Suppressor macrophage treated with lipopolysaccharide for 1 hour (primary cell): ENCODE results near the gene SPINT4.
"Not testable (repeated sequence)": the region's sequence is repeated elsewhere in the genome, so short reads cannot be mapped to it uniquely, and the experiment has no call there.

Experiments
- DNase-seq, 3 donors: peaks; one replicate each; pipeline ENCODE4 v3.0.0-alpha.2; 2020 to 2022

SPINT4 gene

GRCh38 chr20:45722047-45722446 lies at the start of gene SPINT4:
Gene SPINT4, plus strand, starts transcription at chr20:45722347. Its CDS starts 21 bp downstream, at chr20:45722368.
- DNase-seq = no peak

DNA sequence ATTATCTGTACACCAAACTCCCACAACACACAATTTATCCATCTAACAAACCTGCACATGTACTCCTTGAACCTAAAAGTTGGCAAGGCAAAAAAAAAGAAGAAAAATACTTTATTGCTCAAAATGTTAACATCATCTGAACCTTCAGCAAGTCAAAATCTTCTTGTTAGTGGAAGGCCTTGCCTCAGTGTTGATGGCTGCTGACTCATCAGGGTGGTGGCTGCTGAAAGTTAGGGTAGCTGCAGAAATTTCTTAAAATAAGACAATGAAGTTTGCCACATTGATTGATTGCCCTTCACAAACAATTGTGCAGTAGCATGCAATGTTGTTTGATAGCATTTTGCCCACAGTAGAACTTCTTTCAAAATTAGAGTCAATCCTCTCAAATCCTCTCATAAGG lies 49.4 kb upstream of the SPINT4 start:
- DNase-seq = no peak

- DNase-seq = no peak
These were observed 42.5 kb upstream of the SPINT4 start for GRCh38 chr20:45679650-45680049.

DNA sequence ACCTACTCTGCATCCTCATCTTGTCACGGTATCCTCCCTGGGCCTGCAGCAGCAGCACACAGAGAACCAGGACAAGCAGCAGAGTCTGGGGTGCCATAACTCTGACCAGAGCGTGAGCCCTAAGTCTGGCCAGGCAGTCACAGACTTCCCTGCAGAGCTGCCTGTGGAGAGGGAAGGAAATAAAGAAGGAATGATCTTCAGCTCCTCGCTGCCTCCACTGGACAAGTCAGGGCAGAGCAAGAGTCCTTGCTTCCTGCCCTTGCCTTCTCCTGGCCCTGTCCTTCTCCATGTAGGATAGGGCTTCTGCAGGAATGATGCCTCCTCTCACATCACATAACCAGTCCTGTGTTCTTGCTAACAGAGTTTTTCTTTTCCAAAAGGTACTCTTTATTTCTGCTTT lies 36.3 kb upstream of the SPINT4 start:
- peak in 2 of 3 donors; percentile 8 to 12 for DNase-seq

DNA sequence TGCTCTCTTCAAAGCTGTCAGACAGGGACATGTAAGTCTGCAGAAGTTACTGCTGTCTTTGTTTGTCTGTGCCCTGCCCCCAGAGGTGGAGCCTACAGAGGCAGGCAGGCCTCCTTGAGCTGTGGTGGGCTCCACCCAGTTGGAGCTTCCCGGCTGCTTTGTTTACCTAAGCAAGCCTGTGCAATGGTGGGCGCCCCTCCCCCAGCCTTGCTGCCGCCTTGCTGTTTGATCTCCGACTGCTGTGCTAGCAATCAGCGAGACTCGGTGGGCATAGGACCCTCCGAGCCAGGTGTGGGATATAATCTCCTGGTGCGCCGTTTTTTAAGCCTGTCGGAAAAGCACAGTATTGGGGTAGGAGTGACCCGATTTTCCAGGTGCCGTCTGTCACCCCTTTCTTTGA lies 28.8 kb upstream of the SPINT4 start:
- not testable (repeated sequence) for DNase-seq

DNA sequence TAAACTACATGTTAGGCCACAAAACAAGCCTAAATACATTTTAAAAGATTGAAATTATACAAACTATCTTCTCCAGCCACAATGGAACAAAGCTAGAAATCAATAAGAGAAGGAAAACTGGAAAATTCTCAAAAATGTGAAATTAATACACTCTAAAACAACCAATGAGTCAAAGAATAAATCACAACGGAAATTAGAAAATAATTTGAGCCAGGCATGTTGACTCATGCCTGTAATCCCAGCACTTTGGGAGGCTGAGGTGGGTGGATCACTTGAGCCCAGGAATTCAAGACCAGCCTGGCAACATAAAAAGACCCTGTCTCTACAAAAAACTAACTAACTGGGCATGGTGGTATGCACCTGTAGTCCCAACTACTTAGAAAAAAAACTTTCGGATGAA lies 26.7 kb upstream of the SPINT4 start:
- no peak for DNase-seq

DNA sequence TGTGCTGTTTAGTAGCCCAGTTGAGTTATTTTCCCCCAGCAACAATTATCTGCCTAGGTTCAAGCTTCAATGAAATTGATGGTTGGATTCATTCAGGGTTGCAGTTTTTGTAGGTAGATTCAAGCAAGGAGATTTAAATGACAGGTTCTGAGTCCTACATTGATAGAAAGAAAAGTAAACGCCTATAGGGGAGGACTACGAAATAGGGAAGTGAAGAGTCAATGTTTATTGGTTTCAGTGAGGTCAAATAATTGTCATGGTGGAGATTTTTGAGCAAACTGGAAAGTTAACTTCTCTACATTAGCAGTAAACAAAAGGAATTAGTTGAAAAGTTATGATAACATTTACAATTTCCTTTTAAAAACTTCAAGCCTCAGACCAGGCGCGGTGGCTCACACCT lies 21.0 kb upstream of the SPINT4 start:
- DNase-seq = no peak

GRCh38 chr20:45701873-45702272 lies 20.3 kb upstream of the SPINT4 start, which contains the start of gene WFDC13:
Gene WFDC13, plus strand, starts transcription at chr20:45702038. Its CDS starts 86 bp downstream, at chr20:45702124.
- DNase-seq = no peak

GRCh38 chr20:45704969-45705637 lies 17.0 kb upstream of the SPINT4 start, which contains the start of gene WFDC10B:
Gene WFDC10B, minus strand, starts transcription at chr20:45705019. Its CDS starts 19,027 bp downstream, at chr20:45685992.
- no peak for DNase-seq

DNA sequence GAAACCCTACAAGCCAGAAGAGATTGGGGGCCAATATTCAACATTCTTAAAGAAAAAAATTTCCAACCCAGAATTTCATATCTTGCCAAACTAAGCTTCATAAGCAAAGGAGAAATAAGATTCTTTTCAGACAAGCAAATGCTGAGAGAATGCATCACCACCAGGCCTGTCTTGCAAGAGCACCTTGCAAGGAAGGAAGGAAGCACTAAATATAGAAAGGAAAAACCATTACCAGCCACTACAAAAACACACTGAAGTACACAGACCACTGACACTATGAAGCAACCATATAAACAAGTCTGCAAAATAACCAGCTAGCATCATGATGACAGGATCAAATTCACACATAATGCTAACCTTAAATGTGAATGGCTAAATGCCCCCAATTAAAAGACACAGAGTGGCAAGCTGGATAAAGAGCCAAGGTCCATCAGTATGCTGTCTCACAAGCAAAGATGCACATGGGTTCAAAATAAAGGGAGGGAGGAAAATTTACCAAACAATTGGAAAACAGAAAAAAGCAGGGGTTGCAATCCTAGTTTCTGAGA lies 5.9 kb upstream of the SPINT4 start:
- not testable (repeated sequence) for DNase-seq

GRCh38 chr20:45725134-45725533 lies 3.0 kb downstream of the SPINT4 start:
- DNase-seq = no peak

DNA sequence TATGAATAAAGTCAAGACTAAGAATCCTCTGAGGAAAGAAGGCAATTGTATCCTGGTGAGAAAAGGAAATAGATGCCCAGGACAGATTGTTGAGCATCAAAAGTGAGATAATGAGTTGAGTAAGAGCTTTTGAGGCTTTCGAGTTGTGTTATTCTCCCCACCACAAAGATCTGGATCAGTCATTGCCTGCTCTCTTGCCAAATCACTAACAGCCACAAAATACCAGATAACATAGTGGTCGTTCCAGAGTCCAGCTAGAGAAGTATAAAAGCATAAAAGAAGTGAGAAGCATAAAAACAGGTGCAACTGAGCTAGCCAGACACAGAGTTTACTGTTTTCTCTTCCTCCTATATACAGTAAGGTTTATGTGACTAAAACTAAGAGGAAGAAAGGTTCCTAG lies 4.9 kb downstream of the SPINT4 start:
- DNase-seq = no peak

GRCh38 chr20:45732199-45732598 lies 10.1 kb downstream of the SPINT4 start:
- DNase-seq = no peak

DNA sequence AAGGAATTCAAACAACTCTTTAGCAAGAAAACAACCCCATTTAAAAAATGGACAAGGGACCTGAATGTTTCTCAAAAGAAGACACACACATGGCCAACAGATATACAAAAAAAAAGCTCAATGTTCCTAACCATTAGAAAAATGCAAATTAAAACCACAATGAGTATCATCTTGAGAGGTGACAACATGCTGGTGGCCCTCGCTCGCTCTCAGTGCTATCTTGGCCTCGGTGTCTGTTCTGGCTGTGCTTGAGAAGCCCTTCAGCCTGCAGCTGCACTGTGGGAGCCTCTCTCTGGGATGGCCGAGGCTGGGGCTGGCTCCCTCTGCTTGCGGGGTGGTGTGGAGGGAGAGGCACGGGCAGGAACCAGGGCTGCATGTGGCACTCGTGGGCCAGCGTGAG lies 13.4 kb downstream of the SPINT4 start:
- DNase-seq = no peak

DNA sequence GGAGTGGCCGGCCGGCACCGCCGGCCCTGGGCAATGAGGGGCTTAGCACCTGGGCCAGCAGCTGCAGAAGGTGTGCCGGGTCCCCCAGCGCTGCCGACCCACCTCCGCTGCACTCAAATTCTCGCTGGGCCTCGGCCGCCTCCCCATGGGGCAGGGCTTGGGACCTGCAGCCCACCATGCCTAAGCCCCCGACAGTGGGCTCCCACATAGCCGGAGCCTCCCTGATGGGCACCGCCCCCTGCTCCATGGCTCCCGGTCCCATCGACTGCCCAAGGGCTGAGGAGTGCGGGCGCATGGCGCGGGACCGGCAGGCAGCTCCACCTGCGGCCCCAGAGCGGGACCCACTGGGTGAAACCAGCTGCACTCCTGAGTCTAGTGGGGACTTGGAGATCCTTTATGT lies 13.8 kb downstream of the SPINT4 start:
- DNase-seq = no peak

DNA sequence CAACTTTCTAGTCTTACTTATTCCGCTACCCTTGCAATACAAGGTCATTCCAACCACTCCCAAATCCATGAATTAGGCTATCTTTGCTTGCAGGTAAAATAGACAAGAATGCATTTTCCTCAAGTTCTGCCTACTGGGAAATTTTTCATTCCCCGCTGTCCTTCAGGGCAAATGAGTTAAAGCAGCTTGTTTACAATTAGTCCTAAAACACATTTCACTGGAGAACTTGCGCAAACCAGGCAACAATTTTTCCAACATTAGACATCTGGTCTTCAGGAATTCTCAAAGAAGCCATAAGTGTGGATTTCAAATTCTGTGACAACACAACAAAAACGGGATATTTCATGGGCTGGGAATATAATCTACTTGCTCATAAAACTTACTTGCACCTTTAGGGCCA lies 20.4 kb downstream of the SPINT4 start:
- DNase-seq = no peak

DNA sequence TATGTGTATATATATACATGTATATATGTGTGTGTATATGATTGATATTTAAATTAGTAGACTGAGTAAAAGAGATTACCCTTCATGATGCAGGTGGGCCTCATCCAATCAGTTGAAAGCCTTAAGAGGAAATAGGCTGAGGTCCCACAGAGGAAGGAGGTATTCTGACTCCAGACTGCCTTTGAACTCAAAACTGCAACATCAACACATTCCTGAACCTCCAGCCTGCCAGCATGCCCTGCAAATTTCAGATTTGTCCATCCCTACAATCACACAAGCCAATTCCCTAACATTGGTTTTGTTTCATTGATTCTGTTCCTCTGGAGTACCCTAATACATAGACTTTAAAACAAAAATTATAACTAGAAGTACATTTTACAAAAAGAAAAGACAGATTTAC lies 22.9 kb downstream of the SPINT4 start:
- no peak for DNase-seq

DNA sequence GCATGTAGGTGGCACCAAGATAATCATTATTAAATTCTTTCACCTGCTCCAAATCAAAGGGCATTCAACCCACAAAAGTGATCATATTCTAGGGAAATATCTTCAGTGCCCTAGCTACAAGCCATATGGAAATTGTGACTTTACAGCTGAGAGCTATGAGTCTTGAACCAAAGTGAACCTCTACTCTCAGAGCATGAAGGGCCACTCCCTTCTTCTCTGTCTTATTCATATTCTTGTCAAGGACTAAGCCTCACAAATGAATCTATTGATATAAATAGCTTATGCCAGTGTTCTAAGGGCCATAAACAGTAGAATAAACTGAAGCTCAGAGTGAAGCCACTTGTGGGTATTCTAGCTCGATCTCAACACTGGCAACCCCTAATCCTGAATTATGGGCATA lies 29.6 kb downstream of the SPINT4 start:
- DNase-seq = peak in 1 of 3 donors; percentile 27

- peak; percentile 44 to 90 (median 52) for DNase-seq
These were observed 30.6 kb downstream of the SPINT4 start for GRCh38 chr20:45752746-45753145.

GRCh38 chr20:45758096-45758495 lies 35.9 kb downstream of the SPINT4 start:
- no peak for DNase-seq

DNA sequence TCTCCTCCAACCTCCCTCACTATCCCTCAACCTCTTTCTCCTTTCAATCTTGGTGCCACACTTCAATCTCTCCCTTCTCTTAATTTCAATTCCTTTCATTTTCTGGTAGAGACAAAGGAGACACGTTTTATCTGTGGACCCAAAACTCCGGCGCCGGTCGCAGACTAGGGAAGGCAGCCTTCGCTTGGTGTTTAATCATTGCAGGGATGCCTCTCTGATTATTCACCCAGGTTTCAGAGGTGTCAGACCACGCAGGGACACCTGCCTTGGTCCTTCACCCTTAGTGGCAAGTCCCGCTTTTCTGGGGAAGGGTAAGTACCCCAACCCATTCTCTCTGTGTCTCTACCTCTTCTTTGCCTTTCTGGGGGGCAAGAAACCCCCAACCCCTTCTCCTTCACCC lies 37.8 kb downstream of the SPINT4 start:
- DNase-seq = not testable (repeated sequence)

- not testable (repeated sequence) for DNase-seq
These were observed 39.8 kb downstream of the SPINT4 start for GRCh38 chr20:45761966-45762365.

DNA sequence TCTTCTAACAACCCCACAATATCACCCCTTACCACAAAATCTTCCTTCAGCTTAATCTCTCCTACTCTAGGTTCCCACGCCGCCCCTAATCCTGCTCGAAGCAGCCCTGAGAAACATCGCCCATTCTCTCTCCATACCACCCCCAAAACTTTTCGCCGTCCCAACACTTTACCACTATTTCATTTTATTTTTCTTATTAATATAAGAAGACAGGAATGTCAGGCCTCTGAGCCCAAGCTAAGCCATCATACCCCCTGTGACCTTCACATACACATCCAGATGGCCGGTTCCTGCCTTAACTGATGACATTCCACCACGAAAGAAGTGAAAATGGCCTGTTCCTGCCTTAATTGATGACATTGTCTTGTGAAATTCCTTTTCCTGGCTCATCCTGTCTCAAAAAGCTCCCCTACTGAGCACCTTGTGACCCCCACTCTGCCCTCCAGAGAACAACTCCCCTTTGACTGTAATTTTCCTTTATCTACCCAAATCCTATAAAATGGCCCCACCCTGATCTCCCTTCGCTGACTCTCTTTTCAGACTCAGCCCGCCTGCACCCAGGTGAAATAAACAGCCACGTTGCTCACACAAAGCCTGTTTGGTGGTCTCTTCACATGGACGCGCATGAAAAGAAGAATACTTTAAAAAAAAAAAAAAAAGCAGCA lies 42.6 kb downstream of the SPINT4 start:
- not testable (repeated sequence) for DNase-seq

DNA sequence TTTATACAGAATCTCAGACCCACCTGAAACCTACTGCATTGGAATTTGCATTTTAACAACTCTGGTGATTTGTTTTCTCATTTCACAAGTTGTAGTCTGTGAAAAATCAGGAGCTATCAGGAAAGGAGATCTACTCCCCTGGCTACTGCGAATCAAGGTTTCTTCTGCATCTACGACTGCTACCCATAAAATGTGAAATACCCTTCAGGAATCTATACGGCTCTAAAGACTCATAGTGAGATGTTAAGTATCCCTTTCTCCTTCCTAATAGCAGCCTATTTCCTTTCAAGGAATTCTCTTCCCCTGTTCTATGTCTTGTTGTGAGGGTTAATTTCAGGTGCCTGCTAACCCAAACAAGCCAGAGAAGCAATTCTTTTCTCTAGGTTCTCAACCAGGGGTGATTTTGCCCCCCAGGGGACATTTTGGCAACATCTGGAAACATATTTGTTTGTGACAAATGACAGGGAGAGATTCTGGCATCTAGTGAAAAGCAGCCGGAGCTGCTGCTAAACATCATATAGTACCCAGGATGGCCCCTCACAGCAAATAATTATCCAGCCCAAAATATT lies 43.2 kb downstream of the SPINT4 start:
- DNase-seq = no peak
